ENCODE results near the gene THAP4. TPM values are rescaled to one million over a fixed set of nuclear protein-coding genes. Genes with fewer than 3 reads are reported as not detected.

The THAP4 gene
- total and polyA plus RNA-seq, 2 experiments from 2014 or later, result 62.9 to 80.4 TPM

GRCh38 chr2:241620419-241620769, 16.6 kb downstream of the THAP4 start (continued):
- TF ChIP-seq ZNF462 (CRISPR knock-in tag; IDR thresholded peaks at IDR 0.05), result no peak
- TF ChIP-seq ZNF114 (CRISPR knock-in tag; IDR thresholded peaks at IDR 0.05), result no peak
- no peak for TF ChIP-seq CTCF (conservative IDR thresholded peaks at IDR 0.05; ENCODE audit: low read depth in 2 of 2)
- no peak for TF ChIP-seq POLR2AphosphoS5 (IDR thresholded peaks at IDR 0.05; ENCODE audit: low read depth)
- no peak for TF ChIP-seq EZH2phosphoT487 (IDR thresholded peaks at IDR 0.05; ENCODE audit: unreplicated experiment)
- TF ChIP-seq REST (IDR thresholded peaks at IDR 0.05; ENCODE audit: unreplicated experiment), result no peak
- no peak for TF ChIP-seq CREB1 (CRISPR knock-in tag; IDR thresholded peaks at IDR 0.05; ENCODE audit: low read depth)
- no peak for TF ChIP-seq NANOG (IDR thresholded peaks at IDR 0.05; ENCODE audit: borderline replicate concordance)
